Loucy (cell line): ENCODE data around the gene GDAP1L1.
"Not testable (repeated sequence)": the region's sequence is repeated elsewhere in the genome, so short reads cannot be mapped to it uniquely, and the experiment has no call there.

Source experiments
- H2AFZ ChIP-seq: fragments of 200-600 bp; sonication (generic); 2 replicates; pipeline ENCODE4 v1.6.0; 2016; ENCODE audit warnings: antibody characterized with exemption, mild to moderate bottlenecking, low read length, moderate library complexity
- H3F3A ChIP-seq: fragments of 200-600 bp; 2 replicates; pipeline ENCODE4 v1.6.0; 2016; ENCODE audit warnings: antibody characterized with exemption, low read depth, mild to moderate bottlenecking
- H3K27me3 ChIP-seq: fragments of 200-600 bp; sonication (generic); 2 replicates; pipeline ENCODE4 v1.6.1; 2014; ENCODE audit warnings: low read length, mild to moderate bottlenecking; ENCODE audit not compliant: insufficient read depth, poor library complexity, severe bottlenecking
- H3K36me3 ChIP-seq: fragments of 200-600 bp; sonication (generic); 2 replicates; pipeline ENCODE4 v1.6.1; 2016; ENCODE audit warnings: low read length; ENCODE audit not compliant: insufficient read depth
- H3K4me1 ChIP-seq: fragments of 200-600 bp; sonication (generic); 2 replicates; pipeline ENCODE4 v1.5.1; 2014; ENCODE audit warnings: low read length, mild to moderate bottlenecking; ENCODE audit not compliant: insufficient read depth, poor library complexity, severe bottlenecking
- H3K4me2 ChIP-seq: fragments of 200-600 bp; sonication (generic); 2 replicates; pipeline ENCODE4 v1.6.0; 2014; ENCODE audit warnings: antibody characterized with exemption, low read length, low read depth, mild to moderate bottlenecking; ENCODE audit not compliant: poor library complexity, severe bottlenecking
- H3K4me3 ChIP-seq: fragments of 200-600 bp; sonication (generic); 2 replicates; pipeline ENCODE4 v1.5.1; 2014; ENCODE audit warnings: low read length, mild to moderate bottlenecking, mixed read lengths; ENCODE audit not compliant: poor library complexity, severe bottlenecking
- H3K79me2 ChIP-seq: fragments of 200-600 bp; sonication (generic); 2 replicates; pipeline ENCODE4 v1.6.1; 2014; ENCODE audit warnings: low read length; ENCODE audit not compliant: insufficient read depth
- H3K9ac ChIP-seq: fragments of 200-600 bp; sonication (generic); 2 replicates; pipeline ENCODE4 v1.6.0; 2014; ENCODE audit warnings: mild to moderate bottlenecking, low read depth, low read length, moderate library complexity; ENCODE audit not compliant: poor library complexity, severe bottlenecking
- H3K9me2 ChIP-seq: fragments of 200-600 bp; sonication (generic); replicated peaks from 2 replicates; pipeline ENCODE4 v1.6.1; 2016; ENCODE audit warnings: low read depth, low read length, mixed read lengths
- H3K9me3 ChIP-seq: fragments of 200-600 bp; sonication (generic); 2 replicates; pipeline ENCODE4 v1.6.1; 2014; ENCODE audit warnings: mild to moderate bottlenecking, antibody characterized with exemption, low read length, low read depth; ENCODE audit not compliant: insufficient read depth
- H4K20me1 ChIP-seq: fragments of 200-600 bp; sonication (generic); 2 replicates; pipeline ENCODE4 v1.6.0; 2014; ENCODE audit warnings: antibody characterized with exemption, low read length, mild to moderate bottlenecking; ENCODE audit not compliant: insufficient read depth, poor library complexity, severe bottlenecking
- CTCF ChIP-seq: fragments of 200-600 bp; sonication (generic); conservative IDR thresholded peaks from 2 replicates; pipeline ENCODE4 v1.5.1; 2014; ENCODE audit warnings: mild to moderate bottlenecking, antibody characterized with exemption, low read length
- EZH2phosphoT487 ChIP-seq: fragments of 200-600 bp; IDR thresholded peaks from 2 replicates; pipeline ENCODE4 v1.6.1; 2018; ENCODE audit warnings: antibody characterized with exemption, mild to moderate bottlenecking, moderate library complexity, borderline replicate concordance

GDAP1L1 gene

DNA sequence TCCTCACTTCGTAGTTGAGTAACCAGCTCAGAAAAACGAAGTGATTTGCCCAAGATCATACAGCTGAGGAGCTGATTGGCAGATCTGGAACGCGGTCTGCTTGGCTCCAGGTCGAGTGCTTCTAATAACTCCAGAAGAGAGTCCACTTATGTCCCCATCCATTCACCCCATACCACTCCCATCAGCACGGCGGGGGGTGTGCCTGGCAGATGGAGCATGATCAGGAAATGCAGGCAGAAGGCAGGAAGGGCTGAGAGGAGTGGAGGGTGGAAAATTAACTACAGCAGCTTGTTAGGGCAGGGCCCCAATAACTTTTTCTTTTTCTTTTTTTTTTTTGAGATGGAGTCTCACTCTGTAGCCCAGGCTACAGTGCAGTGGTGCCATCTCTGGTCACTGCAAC, 48.9 kb downstream of the GDAP1L1 start:
- H3K9ac ChIP-seq, result no peak overlapping the region
- no peak overlapping the region for H2AFZ ChIP-seq
- TF ChIP-seq CTCF (no peak), EZH2phosphoT487 (no peak)
- H3K9me3 ChIP-seq, result no peaks in the 10 kb centered on the region
- no peaks in the 10 kb centered on the region for H3K27me3 ChIP-seq
- H3K36me3 ChIP-seq, result no peaks in the 10 kb centered on the region
- H3K4me2 ChIP-seq, result no peak overlapping the region
- H3F3A ChIP-seq, result no peaks in the 10 kb centered on the region
- H3K4me3 ChIP-seq, result no peak overlapping the region
- H3K4me1 ChIP-seq, result no peaks in the 10 kb centered on the region
- H3K79me2 ChIP-seq, result no peaks in the 10 kb centered on the region
- no peaks in the 10 kb centered on the region for H3K9me2 ChIP-seq
- H4K20me1 ChIP-seq, result no peaks in the 10 kb centered on the region

DNA sequence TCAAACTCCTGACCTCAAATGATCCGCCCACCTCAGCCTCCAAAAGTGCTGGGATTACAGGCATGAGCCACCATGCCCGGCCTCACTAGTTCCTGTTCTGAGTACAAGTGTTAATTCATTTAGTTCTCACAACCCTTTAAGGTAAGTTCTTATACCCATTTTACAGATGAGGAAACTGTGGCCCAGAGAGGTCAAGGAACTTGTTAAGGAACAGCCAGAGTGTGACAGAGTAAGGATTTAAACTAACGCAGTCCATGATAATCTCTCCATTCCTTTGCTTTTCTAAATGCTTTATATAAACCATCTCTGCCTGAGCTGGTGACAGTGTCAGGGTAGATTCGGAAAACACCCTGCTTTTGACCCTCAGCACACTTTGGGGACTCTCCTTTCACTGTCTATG, 50.6 kb downstream of the GDAP1L1 start:
- H3K27me3 ChIP-seq, result no peaks in the 10 kb centered on the region
- no peaks in the 10 kb centered on the region for H3K9me3 ChIP-seq
- H3K36me3 ChIP-seq, result no peaks in the 10 kb centered on the region
- no peaks in the 10 kb centered on the region for H3F3A ChIP-seq
- no peak overlapping the region for H3K4me3 ChIP-seq
- TF ChIP-seq CTCF (no peak), EZH2phosphoT487 (no peak)
- H3K9me2 ChIP-seq, result no peaks in the 10 kb centered on the region
- no peak overlapping the region for H2AFZ ChIP-seq
- H3K4me2 ChIP-seq, result no peak overlapping the region
- H3K4me1 ChIP-seq, result no peaks in the 10 kb centered on the region
- no peak overlapping the region for H3K9ac ChIP-seq
- H4K20me1 ChIP-seq, result no peaks in the 10 kb centered on the region
- no peaks in the 10 kb centered on the region for H3K79me2 ChIP-seq

- not testable (repeated sequence) for H3K36me3 ChIP-seq, H3K27me3 ChIP-seq, H3F3A ChIP-seq, H3K79me2 ChIP-seq, H4K20me1 ChIP-seq, H3K9ac ChIP-seq, H3K9me3 ChIP-seq, H3K9me2 ChIP-seq, H3K4me2 ChIP-seq, H2AFZ ChIP-seq, H3K4me3 ChIP-seq, H3K4me1 ChIP-seq
Measured at GRCh38 chr20:44299011-44299535, 52.0 kb downstream of the GDAP1L1 start.

GRCh38 chr20:44301285-44301684, 54.2 kb downstream of the GDAP1L1 start:
- TF ChIP-seq EZH2phosphoT487, result no peak
- no peak for TF ChIP-seq CTCF
- Histone ChIP-seq H3K4me1 (no peaks in the 10 kb centered on the region), H3K27me3 (no peaks in the 10 kb centered on the region)

More at GRCh38 chr20:44301285-44301684, 54.2 kb downstream of the GDAP1L1 start:
- no peak overlapping the region for H3K4me3 ChIP-seq
- H3K36me3 ChIP-seq, result no peaks in the 10 kb centered on the region
- H2AFZ ChIP-seq, result no peak overlapping the region
- H3K79me2 ChIP-seq, result no peaks in the 10 kb centered on the region
- no peak overlapping the region for H3K9ac ChIP-seq
- no peaks in the 10 kb centered on the region for H4K20me1 ChIP-seq
- no peaks in the 10 kb centered on the region for H3K9me2 ChIP-seq
- no peak overlapping the region for H3K4me2 ChIP-seq
- H3K9me3 ChIP-seq, result no peaks in the 10 kb centered on the region
- no peaks in the 10 kb centered on the region for H3F3A ChIP-seq
